Metanephros (tissue), 1 donor: Measurements from ENCODE around the gene TMEM207. TPM values are rescaled to one million over a fixed set of nuclear protein-coding genes. Genes with fewer than 3 reads are reported as not detected.

Experiments
- total RNA-seq: library from RNA; depleted of rRNA; stranded (reverse); fragments of >200 nt; gene quantifications from one replicate; pipeline ENCODE4 v1.2.3, GENCODE V29; 2014

The TMEM207 gene
- 12.2 TPM for total RNA-seq

GRCh38 chr3:190449801-190450200 lies at the start of gene TMEM207:
Gene TMEM207 (minus strand): TSS chr3:190449901. CDS start chr3:190449809, 92 bp downstream.

GRCh38 chr3:190387578-190388213 lies 62.0 kb downstream of the TMEM207 start, which contains the start of gene CLDN16:
Gene CLDN16 (plus strand): TSS chr3:190388163. CDS start chr3:190388330, 167 bp downstream.

Other genes starting within 250 kb of the TMEM207 start
- gene CLDN1, start 127.5 kb downstream of the TMEM207 start, total RNA-seq = 36.4 TPM
- gene CLDN16, start 61.7 kb downstream of the TMEM207 start, total RNA-seq = 73.5 TPM
- gene IL1RAP, start 64.2 kb upstream of the TMEM207 start, total RNA-seq = 27.0 TPM